LNCaP clone FGC (cell line): ENCODE data around the gene IRS1.

Experiments
- DNase-seq: peaks from one replicate; pipeline ENCODE4 v3.0.0-alpha.2; 2011; ENCODE audit warnings: low read depth
- H3K4me3 ChIP-seq: 2 replicates; pipeline ENCODE4 v1.5.1; 2011; ENCODE audit warnings: mild to moderate bottlenecking, low read depth, low read length, control low read depth
- CTCF ChIP-seq: IDR thresholded peaks from 2 replicates; pipeline ENCODE4 v1.5.1; 2012; ENCODE audit warnings: mild to moderate bottlenecking; ENCODE audit not compliant: control insufficient read depth, insufficient read depth; ENCODE audit errors: extremely low read depth

IRS1 gene

GRCh38 chr2:226780431-226780830 lies 19.2 kb downstream of the IRS1 start:
- H3K4me3 ChIP-seq, result no peak overlapping the region
- DNase-seq, result no peak
- no peak for TF ChIP-seq CTCF

- no peak overlapping the region for H3K4me3 ChIP-seq
- DNase-seq, result no peak
- no peak for TF ChIP-seq CTCF
Observed at GRCh38 chr2:226777611-226778010, 22.0 kb downstream of the IRS1 start.

GRCh38 chr2:226776104-226776503 lies 23.5 kb downstream of the IRS1 start:
- DNase-seq, result no peak
- no peak overlapping the region for H3K4me3 ChIP-seq
- TF ChIP-seq CTCF, result no peak

GRCh38 chr2:226775032-226775509 lies 24.5 kb downstream of the IRS1 start:
- DNase-seq, result no peak
- TF ChIP-seq CTCF, result no peak
- no peak overlapping the region for H3K4me3 ChIP-seq

GRCh38 chr2:226773291-226773690 lies 26.3 kb downstream of the IRS1 start:
- no peak for DNase-seq
- H3K4me3 ChIP-seq, result no peak overlapping the region
- no peak for TF ChIP-seq CTCF

- TF ChIP-seq CTCF, result no peak
- H3K4me3 ChIP-seq, result no peak overlapping the region
- DNase-seq, result no peak
Observed at GRCh38 chr2:226772389-226773179, 27.0 kb downstream of the IRS1 start.

- no peak overlapping the region for H3K4me3 ChIP-seq
- TF ChIP-seq CTCF, result no peak
Observed at GRCh38 chr2:226771067-226771466, 28.6 kb downstream of the IRS1 start.

More at GRCh38 chr2:226771067-226771466, 28.6 kb downstream of the IRS1 start:
- DNase-seq, result no peak
